ENCODE data around the gene CEACAM4. TPM values are rescaled to one million over a fixed set of nuclear protein-coding genes. Genes with fewer than 3 reads are reported as not detected.
A peak's percentile ranks its signal among the peaks of the same experiment; 100 is the strongest.

Gene CEACAM4
- total and polyA plus RNA-seq, 5 donors from 2014 or later: 16.1 to 50.2 (median 32.6) TPM

DNA sequence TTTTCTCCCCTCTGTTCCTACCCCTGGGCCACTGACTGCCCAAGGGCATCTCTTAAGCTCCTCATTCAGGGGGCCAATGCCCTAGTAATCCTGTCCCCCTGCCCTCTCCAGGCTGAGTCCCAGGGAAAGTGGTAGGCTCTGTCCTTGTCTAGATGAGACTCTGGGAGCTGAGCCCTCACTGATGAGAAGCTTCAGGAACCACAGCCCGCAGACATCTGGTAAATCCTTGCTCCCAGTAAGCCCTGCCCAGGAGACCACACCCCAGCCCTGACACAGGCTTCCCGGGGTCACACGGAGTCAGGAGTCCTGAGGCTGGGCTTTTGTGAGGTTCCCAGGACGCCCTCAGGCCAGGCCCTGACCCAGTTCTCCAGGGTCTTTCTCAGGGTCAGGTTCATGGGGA is 1.9 kb downstream of the CEACAM4 start:
- peak overlapping the region; percentile 0 for H3K27ac ChIP-seq (ENCODE audit: insufficient read depth, low read length, poor library complexity, severe bottlenecking)
- Mint-ChIP-seq H3K9me3 (peaks cover 0 to 3% (median 1%) of the 10 kb centered on the region in 7 donors), H3K27me3 (peaks cover 5% of the 10 kb centered on the region), H3K4me3 (peak overlapping the region; percentile 79 to 90 (median 84)), H3K4me1 (peaks cover 0 to 83% (median 40%) of the 10 kb centered on the region in 4 donors), H3K36me3 (peaks cover 13% of the 10 kb centered on the region), H3K27ac (peak overlapping the region; percentile 56 to 98 (median 96))
- H3K9me3 ChIP-seq (ENCODE audit: control insufficient read depth in 2 of 2, low read length in 2 of 2): peaks cover under 1% of the 10 kb centered on the region in 2 experiments
- no peak for DNase-seq
- no peaks in the 10 kb centered on the region for H3K27me3 ChIP-seq (ENCODE audit: control insufficient read depth, insufficient read depth, low read length)
- H3K36me3 ChIP-seq (ENCODE audit: control insufficient read depth, insufficient read depth, low read length): no peaks in the 10 kb centered on the region
- H3K4me3 ChIP-seq (ENCODE audit: low read depth, low read length): peak overlapping the region; percentile 70
- no peak for ATAC-seq (ENCODE audit: low read depth in 2 of 2)
- peaks cover 61% of the 10 kb centered on the region for H3K4me1 ChIP-seq (ENCODE audit: control insufficient read depth, insufficient read depth, low read length, poor library complexity, severe bottlenecking)

DNA sequence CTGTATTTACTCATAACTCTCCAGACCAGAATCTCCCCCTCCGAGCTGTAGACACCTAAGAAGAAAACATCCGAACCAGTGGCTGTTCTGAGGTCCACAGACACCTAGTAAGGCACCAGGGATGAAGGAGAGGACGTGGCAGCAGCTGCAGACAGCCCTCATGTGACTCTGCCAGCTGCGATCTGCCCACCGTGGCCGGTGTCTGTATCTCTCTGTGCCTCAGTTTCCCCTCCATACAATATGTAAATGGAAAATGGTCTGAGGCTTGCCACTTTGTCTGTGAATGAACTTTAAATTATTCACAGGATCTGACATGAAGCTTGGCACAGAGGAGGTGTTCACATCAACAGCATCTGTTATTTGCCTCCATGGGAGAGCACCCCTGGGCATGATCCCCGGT is 2.4 kb downstream of the CEACAM4 start:
- DNase-seq (no peak), ATAC-seq (ENCODE audit: low read depth in 2 of 2) (no peak)
- peak overlapping the region; percentile 37 for H3K27ac ChIP-seq (ENCODE audit: insufficient read depth, low read length, poor library complexity, severe bottlenecking)
- peaks cover 61% of the 10 kb centered on the region for H3K4me1 ChIP-seq (ENCODE audit: control insufficient read depth, insufficient read depth, low read length, poor library complexity, severe bottlenecking)
- peaks cover 0 to 86% (median 39%) of the 10 kb centered on the region in 4 donors for H3K4me1 Mint-ChIP-seq
- H3K27ac Mint-ChIP-seq: peak overlapping the region in 2 of 3 donors; percentile 95 to 96
- H3K4me3 ChIP-seq (ENCODE audit: low read depth, low read length): peak overlapping the region; percentile 70
- H3K9me3 ChIP-seq (ENCODE audit: control insufficient read depth in 2 of 2, low read length in 2 of 2): no peaks in the 10 kb centered on the region
- H3K36me3 Mint-ChIP-seq: peaks cover 13% of the 10 kb centered on the region
- H3K27me3 Mint-ChIP-seq: peaks cover 4% of the 10 kb centered on the region
- H3K4me3 Mint-ChIP-seq: peak overlapping the region; percentile 79 to 85 (median 84)
- H3K9me3 Mint-ChIP-seq: peaks cover 0 to 1% (median 0%) of the 10 kb centered on the region in 7 donors
- H3K27me3 ChIP-seq (ENCODE audit: control insufficient read depth, insufficient read depth, low read length): no peaks in the 10 kb centered on the region
- no peaks in the 10 kb centered on the region for H3K36me3 ChIP-seq (ENCODE audit: control insufficient read depth, insufficient read depth, low read length)

DNA sequence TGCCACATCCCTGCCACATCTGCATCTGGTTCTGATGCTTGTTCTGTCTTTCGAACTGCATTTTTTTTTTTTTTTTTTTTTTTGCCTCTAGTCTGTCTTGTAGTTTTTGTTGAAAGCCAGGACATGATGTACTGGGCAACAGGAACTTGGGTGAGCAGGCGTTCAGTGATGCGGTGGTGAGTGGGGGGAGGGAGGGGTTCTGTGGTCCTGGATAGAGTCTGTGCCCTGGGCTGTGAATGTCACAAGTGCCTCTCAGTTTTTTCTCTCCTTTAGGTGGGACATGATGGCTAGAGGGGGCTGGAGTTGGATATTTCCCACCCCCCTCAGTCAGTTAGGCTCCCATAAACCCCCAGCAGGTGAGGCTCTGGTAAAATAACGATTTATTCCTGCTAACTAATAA is 3.5 kb downstream of the CEACAM4 start:
- peaks cover 13% of the 10 kb centered on the region for H3K36me3 Mint-ChIP-seq
- peaks cover 0 to 81% (median 33%) of the 10 kb centered on the region in 4 donors for H3K4me1 Mint-ChIP-seq
- no peaks in the 10 kb centered on the region for H3K9me3 ChIP-seq (ENCODE audit: control insufficient read depth in 2 of 2, low read length in 2 of 2)
- peak overlapping the region; percentile 79 to 85 (median 82) for H3K4me3 Mint-ChIP-seq
- peaks cover 61% of the 10 kb centered on the region for H3K4me1 ChIP-seq (ENCODE audit: control insufficient read depth, insufficient read depth, low read length, poor library complexity, severe bottlenecking)
- DNase-seq (peak in 1 of 3 donors; percentile 66), ATAC-seq (ENCODE audit: low read depth in 2 of 2) (peak in 1 of 2 donors; percentile 35)
- peak overlapping the region; percentile 70 for H3K4me3 ChIP-seq (ENCODE audit: low read depth, low read length)
- peak overlapping the region; percentile 37 for H3K27ac ChIP-seq (ENCODE audit: insufficient read depth, low read length, poor library complexity, severe bottlenecking)
- no peaks in the 10 kb centered on the region for H3K27me3 ChIP-seq (ENCODE audit: control insufficient read depth, insufficient read depth, low read length)
- peaks cover 4% of the 10 kb centered on the region for H3K27me3 Mint-ChIP-seq
- H3K36me3 ChIP-seq (ENCODE audit: control insufficient read depth, insufficient read depth, low read length): no peaks in the 10 kb centered on the region
- H3K9me3 Mint-ChIP-seq: peaks cover 0 to 1% (median 0%) of the 10 kb centered on the region in 7 donors
- peak overlapping the region in 2 of 3 donors; percentile 95 to 96 for H3K27ac Mint-ChIP-seq

DNA sequence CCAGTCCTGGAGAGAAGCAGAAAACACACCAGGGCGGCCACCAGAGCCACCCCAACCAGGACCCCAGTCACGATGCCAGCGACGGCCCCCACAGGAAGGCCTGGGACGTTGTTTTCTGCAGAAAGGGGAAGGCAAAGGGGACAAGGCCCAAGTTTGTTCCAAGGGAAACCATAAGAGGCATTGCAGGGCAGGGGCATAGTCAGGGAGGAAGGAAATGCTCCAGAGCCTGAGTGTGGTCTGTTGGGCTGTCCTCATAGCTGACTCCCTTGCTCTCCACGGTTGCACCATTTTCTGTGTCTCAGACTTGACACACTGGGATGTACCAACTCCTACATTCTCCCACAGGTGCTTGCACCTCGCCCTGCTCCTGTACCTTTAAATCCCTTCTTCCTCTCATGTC is 5.2 kb downstream of the CEACAM4 start:
- no peaks in the 10 kb centered on the region for H3K27me3 Mint-ChIP-seq
- Histone ChIP-seq H3K9me3 (ENCODE audit: control insufficient read depth in 2 of 2, low read length in 2 of 2) (no peaks in the 10 kb centered on the region), H3K27me3 (ENCODE audit: control insufficient read depth, insufficient read depth, low read length) (no peaks in the 10 kb centered on the region), H3K4me3 (ENCODE audit: low read depth, low read length) (no peak overlapping the region), H3K27ac (ENCODE audit: insufficient read depth, low read length, poor library complexity, severe bottlenecking) (no peak overlapping the region), H3K4me1 (ENCODE audit: control insufficient read depth, insufficient read depth, low read length, poor library complexity, severe bottlenecking) (peaks cover 45% of the 10 kb centered on the region), H3K36me3 (ENCODE audit: control insufficient read depth, insufficient read depth, low read length) (no peaks in the 10 kb centered on the region)
- DNase-seq (no peak), ATAC-seq (ENCODE audit: low read depth in 2 of 2) (no peak)
- H3K27ac Mint-ChIP-seq: peak overlapping the region; percentile 14 to 96 (median 71)
- peaks cover 0 to 1% (median 0%) of the 10 kb centered on the region in 7 donors for H3K9me3 Mint-ChIP-seq
- peak overlapping the region in 3 of 4 donors; percentile 22 to 57 (median 33) for H3K4me3 Mint-ChIP-seq
- H3K4me1 Mint-ChIP-seq: peaks cover 0 to 79% (median 29%) of the 10 kb centered on the region in 4 donors
- H3K36me3 Mint-ChIP-seq: peaks cover 22% of the 10 kb centered on the region

DNA sequence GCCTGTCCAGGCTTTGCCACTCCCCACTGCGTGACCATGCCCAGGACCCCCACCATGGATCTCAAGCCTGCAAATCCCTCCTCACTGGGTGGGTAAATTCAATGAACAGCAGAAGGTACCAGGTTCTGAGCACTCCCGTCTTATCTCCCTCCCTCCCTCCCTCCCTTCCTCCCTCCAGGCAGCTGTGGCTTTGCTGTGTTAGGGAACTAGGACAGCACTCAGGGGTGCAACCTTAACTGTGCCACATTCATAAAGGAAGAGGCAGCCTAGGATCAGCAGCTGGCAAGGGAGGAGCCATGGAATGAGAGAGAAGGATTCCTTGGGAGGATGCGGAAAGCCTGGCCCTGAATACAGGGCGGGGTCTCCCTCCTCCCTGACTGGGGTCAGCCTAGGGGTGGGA is 5.6 kb downstream of the CEACAM4 start:
- ATAC-seq (ENCODE audit: low read depth in 2 of 2): no peak
- peak overlapping the region in 2 of 3 donors; percentile 71 to 96 for H3K27ac Mint-ChIP-seq
- H3K36me3 ChIP-seq (ENCODE audit: control insufficient read depth, insufficient read depth, low read length): no peaks in the 10 kb centered on the region

DNA sequence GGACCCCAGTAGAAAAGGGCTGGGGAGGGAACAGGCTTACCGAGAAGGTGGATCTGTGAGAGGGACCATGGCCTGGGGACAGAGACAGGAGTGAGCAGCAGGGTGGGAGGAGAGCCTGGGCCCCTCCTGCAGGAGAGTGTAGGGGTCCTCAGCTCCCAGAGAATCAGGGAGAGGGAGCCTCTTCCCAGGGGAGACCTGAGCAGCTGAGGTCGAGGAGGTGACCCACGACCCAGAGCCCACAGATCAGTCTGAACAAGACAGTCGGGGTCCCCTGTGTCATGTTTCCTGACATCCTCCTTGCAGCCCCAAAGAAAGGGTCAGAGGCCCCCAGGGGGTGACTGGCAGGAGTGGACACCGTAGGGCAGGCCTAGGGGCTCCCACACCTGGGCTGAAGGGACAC is 6.7 kb downstream of the CEACAM4 start:
- no peaks in the 10 kb centered on the region for H3K27me3 Mint-ChIP-seq
- Histone ChIP-seq H3K4me3 (ENCODE audit: low read depth, low read length) (no peak overlapping the region), H3K27ac (ENCODE audit: insufficient read depth, low read length, poor library complexity, severe bottlenecking) (no peak overlapping the region), H3K9me3 (ENCODE audit: control insufficient read depth in 2 of 2, low read length in 2 of 2) (no peaks in the 10 kb centered on the region), H3K4me1 (ENCODE audit: control insufficient read depth, insufficient read depth, low read length, poor library complexity, severe bottlenecking) (peaks cover 32% of the 10 kb centered on the region), H3K27me3 (ENCODE audit: control insufficient read depth, insufficient read depth, low read length) (no peaks in the 10 kb centered on the region), H3K36me3 (ENCODE audit: control insufficient read depth, insufficient read depth, low read length) (no peaks in the 10 kb centered on the region)
- H3K9me3 Mint-ChIP-seq: no peaks in the 10 kb centered on the region
- DNase-seq (no peak), ATAC-seq (ENCODE audit: low read depth in 2 of 2) (no peak)
- H3K4me3 Mint-ChIP-seq: peak overlapping the region in 2 of 4 donors; percentile 3 to 64
- H3K4me1 Mint-ChIP-seq: peaks cover 0 to 69% (median 25%) of the 10 kb centered on the region in 4 donors
- H3K27ac Mint-ChIP-seq: peak overlapping the region in 2 of 3 donors; percentile 47 to 67
- H3K36me3 Mint-ChIP-seq: peaks cover 18% of the 10 kb centered on the region

More for the DNA sequence above, 5.6 kb downstream of the CEACAM4 start:
- H3K36me3 Mint-ChIP-seq: peaks cover 21% of the 10 kb centered on the region
- no peaks in the 10 kb centered on the region for H3K27me3 ChIP-seq (ENCODE audit: control insufficient read depth, insufficient read depth, low read length)
- peaks cover 42% of the 10 kb centered on the region for H3K4me1 ChIP-seq (ENCODE audit: control insufficient read depth, insufficient read depth, low read length, poor library complexity, severe bottlenecking)
- H3K9me3 ChIP-seq (ENCODE audit: control insufficient read depth in 2 of 2, low read length in 2 of 2): no peaks in the 10 kb centered on the region
- H3K27me3 Mint-ChIP-seq: no peaks in the 10 kb centered on the region
- no peak overlapping the region for H3K4me3 ChIP-seq (ENCODE audit: low read depth, low read length)
- no peak overlapping the region for H3K4me3 Mint-ChIP-seq
- H3K4me1 Mint-ChIP-seq: peaks cover 0 to 74% (median 26%) of the 10 kb centered on the region in 4 donors
- no peak for DNase-seq
- H3K27ac ChIP-seq (ENCODE audit: insufficient read depth, low read length, poor library complexity, severe bottlenecking): no peak overlapping the region
- H3K9me3 Mint-ChIP-seq: no peaks in the 10 kb centered on the region

DNA sequence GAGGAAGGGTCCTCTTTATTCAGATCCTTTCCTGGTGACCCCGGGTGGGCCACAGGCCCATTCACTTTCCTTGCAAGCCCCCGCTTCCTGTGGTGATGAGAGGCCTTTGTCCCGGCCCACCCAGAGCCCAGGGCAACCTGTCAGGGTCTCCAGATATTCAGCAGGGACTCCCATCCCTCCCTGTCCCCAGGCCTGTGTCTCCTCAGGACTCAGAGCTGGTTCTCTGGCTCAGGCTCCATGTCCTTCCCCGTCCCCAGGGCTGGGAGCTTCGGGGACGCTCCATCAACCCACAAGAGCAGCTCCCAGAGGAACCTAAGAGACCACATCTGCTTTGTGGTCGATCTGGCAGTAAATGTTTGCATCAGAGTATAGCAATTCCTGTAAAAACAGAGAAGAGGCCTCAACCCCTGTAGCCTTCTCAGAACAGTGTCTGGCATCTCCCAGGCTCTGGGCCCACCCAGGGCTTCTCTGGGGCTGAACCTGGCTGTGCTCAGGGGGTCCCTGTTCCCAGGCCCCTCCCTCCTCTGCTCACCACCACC is 7.8 kb downstream of the CEACAM4 start:
- no peaks in the 10 kb centered on the region for H3K9me3 Mint-ChIP-seq
- peaks cover 0 to 59% (median 20%) of the 10 kb centered on the region in 4 donors for H3K4me1 Mint-ChIP-seq
- ATAC-seq (ENCODE audit: low read depth in 2 of 2) (no peak), DNase-seq (no peak)
- H3K27me3 Mint-ChIP-seq: peaks cover 3% of the 10 kb centered on the region
- no peak overlapping the region for H3K4me3 ChIP-seq (ENCODE audit: low read depth, low read length)
- H3K27ac ChIP-seq (ENCODE audit: insufficient read depth, low read length, poor library complexity, severe bottlenecking): no peak overlapping the region
- H3K36me3 ChIP-seq (ENCODE audit: control insufficient read depth, insufficient read depth, low read length): no peaks in the 10 kb centered on the region
- no peaks in the 10 kb centered on the region for H3K9me3 ChIP-seq (ENCODE audit: control insufficient read depth in 2 of 2, low read length in 2 of 2)
- no peak overlapping the region for H3K4me3 Mint-ChIP-seq
- H3K4me1 ChIP-seq (ENCODE audit: control insufficient read depth, insufficient read depth, low read length, poor library complexity, severe bottlenecking): peaks cover 25% of the 10 kb centered on the region
- no peaks in the 10 kb centered on the region for H3K27me3 ChIP-seq (ENCODE audit: control insufficient read depth, insufficient read depth, low read length)
- H3K27ac Mint-ChIP-seq: peak overlapping the region in 1 of 3 donors; percentile 59
- H3K36me3 Mint-ChIP-seq: peaks cover 18% of the 10 kb centered on the region
